ENCODE measurements around the gene ACAP2.
"Not testable (repeated sequence)": the region's sequence is repeated elsewhere in the genome, so short reads cannot be mapped to it uniquely, and the experiment has no call there.

The ACAP2 gene

DNA sequence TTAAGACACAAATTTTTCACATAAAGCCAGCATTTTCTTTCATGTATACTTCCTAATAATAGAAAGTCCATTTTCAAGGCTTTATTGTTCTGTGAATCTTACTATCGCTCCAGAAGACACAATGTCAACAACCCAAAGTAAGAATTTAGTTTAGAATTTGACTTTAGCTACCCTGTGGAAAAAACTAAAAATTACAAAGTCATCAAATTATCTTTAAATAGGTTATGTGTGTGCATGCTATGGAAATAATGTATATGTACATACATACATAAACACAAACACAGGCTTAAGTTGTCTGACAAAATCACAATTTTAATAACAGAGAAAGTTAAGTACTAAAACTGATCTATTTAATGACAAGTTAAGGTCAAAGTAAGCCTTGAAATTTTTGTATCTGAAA, 151.7 kb downstream of the ACAP2 start:
- DNase-seq (ENCODE audit: low read depth in 2 of 2) = no peak

GRCh38 chr3:195290643-195291042, 152.2 kb downstream of the ACAP2 start:
- DNase-seq (ENCODE audit: low read depth in 2 of 2) = not testable (repeated sequence)

DNA sequence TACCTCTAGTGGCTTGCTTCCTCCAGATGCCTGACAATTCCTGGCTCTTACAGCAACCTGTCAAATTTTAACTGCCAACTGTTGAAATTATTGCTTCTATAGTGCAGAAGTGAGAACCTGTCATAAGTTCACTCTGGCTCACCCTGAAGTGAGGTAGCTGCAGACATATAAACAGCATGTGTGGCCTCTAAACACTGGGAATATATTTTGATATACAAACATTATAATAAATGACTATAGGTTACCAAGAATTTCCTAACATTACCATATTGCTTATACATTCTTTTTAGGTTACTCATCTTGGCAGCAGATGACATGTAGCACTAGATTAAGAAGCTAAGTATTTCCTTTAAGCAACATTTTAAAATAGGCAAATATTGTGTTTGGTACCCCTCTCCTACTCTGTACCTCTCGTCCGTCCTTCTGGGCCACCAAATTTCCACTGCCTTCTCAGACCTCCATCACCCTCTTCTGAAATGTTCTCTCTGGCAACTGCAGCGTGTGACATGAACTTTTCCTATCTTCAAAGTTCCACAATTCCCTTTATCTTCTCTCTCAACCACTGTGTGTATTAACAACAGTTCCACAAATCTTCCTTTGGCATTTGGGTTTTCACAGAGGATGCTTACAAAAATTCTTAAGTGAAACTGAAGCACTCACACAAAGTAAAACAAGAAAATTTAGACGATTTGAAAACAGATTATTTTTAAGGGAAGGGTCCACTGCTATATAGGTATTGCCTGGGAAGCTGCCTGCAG, 156.5 kb downstream of the ACAP2 start:
- peak; percentile 70 for DNase-seq (ENCODE audit: low read depth in 2 of 2)

- no peak for DNase-seq (ENCODE audit: low read depth in 2 of 2)
These were observed 157.4 kb downstream of the ACAP2 start for GRCh38 chr3:195285372-195285771.

DNA sequence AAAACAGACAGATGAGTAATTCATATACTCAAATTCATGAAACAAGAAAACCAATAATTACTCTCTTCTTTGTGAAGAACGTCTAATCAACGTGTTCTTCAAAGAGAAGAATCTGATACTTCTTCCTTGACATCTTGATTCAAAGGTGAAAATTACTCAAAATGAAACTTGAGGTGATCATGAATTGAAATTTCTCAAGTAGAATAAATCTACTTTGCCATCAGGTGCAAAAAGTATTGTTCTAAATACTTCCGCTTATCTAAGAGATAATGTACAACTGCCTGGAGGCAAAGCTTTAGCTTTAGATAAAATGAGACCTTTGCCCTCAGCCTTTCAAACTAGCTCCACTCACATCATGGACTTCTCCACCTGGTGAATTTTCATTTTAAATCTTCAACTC, 158.0 kb downstream of the ACAP2 start:
- DNase-seq (ENCODE audit: low read depth in 2 of 2) = no peak

DNA sequence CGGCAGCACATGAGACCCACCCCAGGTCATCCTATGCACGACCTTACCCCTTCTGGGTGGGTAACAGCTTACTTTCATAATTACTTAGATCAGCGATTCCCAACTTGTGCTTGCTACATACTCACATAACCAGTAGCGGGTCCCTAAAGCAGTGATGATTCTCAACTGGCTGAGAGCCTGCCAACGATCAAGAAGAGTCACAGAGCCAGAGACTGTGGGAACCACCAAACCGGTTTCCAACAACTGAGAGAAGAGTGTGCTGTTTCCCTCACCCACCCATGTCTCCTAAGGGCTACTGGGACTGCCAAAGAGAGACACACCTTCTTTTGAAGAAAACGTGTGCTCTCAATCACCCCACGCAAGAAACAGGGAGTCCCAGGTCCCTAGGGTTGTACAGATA, 159.9 kb downstream of the ACAP2 start:
- DNase-seq (ENCODE audit: low read depth in 2 of 2) = no peak

DNA sequence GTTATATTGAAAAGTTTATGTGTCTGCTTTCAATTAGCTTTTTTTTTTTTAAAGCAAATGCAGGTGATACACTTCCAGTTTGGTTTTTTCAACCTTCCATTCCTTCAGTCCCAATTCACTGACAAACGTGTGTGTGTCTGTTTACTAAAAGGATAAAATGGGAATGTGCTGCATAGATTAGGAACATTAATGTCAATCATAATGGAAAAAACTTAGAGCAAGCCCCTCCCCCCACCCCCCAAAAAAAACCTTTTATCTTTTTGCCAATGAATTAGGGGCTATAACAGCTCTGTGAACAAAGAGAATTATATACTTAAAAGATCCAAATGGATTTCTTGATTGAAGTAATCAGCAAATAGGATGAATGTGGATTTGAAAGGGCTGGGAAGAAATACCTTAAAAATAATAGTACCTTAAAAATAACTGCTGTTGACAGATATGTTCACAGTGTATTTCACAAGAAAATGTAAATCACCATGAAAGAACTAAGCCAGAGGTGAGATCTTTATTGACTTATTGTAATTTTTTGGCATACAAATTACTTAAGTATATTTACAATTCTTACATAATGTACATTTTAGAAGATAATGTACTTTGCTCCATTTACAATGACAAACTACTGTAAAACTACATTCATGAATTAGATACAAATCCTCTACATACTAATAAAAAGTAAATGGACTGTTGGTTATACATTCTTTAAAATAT, 168.4 kb downstream of the ACAP2 start:
- DNase-seq (ENCODE audit: low read depth in 2 of 2) = no peak

- peak; percentile 68 to 74 for DNase-seq (ENCODE audit: low read depth in 2 of 2)
These were observed 171.2 kb downstream of the ACAP2 start for GRCh38 chr3:195271410-195272243.

DNA sequence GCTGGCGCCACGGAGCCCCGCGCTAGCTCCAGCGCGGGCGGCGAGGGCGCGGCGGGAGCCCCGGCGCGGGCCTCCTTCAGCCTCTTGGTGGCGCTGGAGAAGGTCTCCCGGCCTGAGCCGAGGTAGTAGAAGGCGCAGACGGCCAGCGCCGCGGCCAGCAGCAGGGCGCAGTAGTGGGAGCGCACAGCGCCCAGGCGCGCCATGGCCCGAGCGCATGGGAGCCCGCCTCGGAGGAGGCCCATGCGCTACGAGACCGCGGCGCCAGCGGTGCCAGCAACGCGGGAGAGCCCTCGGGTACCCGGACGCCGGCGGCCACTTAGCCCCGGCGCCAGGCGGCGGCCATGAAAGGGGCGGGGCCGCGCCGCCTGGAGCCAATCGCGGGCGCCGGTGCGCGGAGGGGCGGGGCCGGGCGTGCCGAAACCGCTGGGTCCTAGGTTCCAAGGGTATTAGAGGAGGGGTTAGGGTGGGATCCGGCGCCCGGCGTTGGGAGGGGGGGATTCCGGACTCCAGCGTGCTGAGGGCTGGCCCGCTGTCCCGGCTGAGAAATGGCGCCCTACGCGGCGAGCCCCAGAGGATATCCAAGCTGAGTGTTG, 171.9 kb downstream of the ACAP2 start, which contains the start of gene XXYLT1:
XXYLT1 (minus strand) TSS at position 343 of the 593 bp plus-strand sequence; CDS start at position 242, 101 bp downstream.
- DNase-seq (ENCODE audit: low read depth in 2 of 2) = peak; percentile 77 to 78

DNA sequence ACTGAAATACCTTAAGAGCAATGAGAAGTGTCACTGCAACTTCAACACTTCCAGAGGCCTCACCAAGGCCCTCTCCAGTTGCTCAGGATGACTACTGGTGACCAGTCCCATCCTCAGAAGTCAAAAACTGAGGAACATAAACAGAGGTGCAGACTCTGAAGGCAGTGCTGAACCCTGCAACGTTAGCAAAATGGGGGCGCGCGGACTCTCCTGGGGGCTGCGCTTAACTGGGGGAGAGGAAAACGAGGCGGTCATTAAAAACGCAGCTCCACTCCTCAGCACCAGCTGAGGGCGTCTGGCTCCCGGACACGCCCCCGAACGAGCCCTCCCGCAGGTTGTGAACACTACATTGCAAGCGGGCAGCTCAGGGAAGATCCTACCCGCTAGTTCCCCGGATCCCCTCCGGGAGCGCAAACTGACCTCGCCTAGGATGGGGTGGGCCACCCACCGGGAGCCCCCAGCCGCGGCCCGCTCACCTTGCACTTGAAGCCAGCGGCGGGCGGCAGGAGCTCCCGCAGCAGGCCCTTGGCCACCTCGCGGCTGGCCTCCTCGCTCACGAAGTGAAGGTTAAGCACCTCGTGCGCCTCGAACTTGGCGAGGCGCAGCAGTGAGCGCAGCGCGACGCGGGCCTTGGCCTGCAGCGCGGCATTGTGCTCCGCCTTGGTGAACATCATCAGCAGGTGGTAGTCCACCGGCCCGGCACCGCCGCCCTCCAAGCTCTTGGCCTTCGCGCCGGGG, 172.6 kb downstream of the ACAP2 start:
- DNase-seq (ENCODE audit: low read depth in 2 of 2) = no peak

DNA sequence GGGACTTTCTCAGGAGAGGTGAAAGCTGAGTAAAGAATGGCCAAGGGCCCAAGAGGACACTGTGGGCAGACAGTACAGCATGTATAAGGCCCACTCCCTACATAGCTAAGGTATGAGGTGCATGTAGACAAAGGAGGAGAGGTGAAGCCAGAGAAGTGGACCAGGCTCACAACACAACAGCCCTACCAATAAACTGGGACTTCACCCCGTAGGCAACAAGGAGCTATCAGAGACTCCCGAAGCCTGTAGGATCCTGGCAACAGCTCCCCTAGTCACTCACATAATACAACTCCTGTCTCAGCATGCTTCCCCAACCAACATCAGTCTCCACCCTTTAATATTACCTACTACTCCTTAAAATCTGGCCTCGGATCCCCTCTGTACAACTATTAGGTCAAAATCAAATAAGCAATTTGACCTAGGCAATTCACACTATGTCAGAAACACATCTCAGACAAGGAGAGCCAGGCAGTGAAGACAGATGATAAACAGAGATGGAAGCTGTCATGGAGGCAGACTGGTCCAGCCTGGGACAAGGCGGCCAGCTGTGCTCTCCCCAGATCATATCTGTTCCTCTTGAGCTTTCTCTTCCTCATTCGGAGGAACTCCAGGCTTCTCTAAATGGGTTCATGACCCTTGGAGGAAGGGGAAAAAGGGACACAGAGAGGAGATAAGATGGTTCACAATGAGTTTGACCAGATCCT, 173.3 kb downstream of the ACAP2 start:
- DNase-seq (ENCODE audit: low read depth in 2 of 2) = no peak

GRCh38 chr3:195268576-195269309, 174.1 kb downstream of the ACAP2 start:
- no peak for DNase-seq (ENCODE audit: low read depth in 2 of 2)

DNA sequence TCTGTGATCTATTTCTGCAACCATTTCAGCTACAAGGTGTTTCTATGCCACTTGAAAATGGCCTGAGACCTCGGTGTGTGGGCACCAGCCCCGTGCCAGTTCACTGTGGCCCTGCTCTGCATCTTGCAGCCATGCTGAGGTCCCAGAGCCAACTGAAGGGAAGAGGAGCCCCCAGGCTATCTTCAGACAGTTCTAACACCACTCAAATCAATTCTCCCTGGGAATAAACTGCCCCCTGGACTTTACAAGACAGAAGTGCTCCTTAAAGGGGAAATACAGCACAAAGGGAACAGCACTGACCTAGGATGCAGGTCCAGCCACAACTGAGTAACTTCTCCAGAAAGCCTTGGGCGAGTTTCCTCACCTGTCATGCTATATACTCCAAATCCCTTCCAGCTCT, 175.7 kb downstream of the ACAP2 start:
- DNase-seq (ENCODE audit: low read depth in 2 of 2) = no peak

DNA sequence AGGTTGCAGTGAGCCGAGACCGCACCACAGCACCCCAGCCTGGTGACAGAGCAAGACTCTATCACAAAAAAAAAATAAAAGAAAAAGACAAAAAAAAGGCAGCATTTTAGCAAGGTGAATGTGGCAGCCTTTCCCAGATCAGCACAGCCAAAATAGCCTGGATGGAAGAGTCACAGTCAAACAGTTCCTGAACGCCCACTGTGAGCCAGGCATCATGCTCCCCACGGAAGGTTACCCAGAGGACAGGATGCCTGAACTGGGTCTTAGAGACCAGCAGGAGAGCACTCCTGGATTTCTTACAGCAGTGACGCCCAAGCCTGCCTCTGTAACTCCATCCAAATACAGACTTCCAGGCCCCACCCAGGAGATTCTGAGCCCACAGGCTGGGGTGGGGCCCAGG, 176.4 kb downstream of the ACAP2 start:
- no peak for DNase-seq (ENCODE audit: low read depth in 2 of 2)

GRCh38 chr3:195265363-195265976, 177.3 kb downstream of the ACAP2 start:
- DNase-seq (ENCODE audit: low read depth in 2 of 2) = no peak

DNA sequence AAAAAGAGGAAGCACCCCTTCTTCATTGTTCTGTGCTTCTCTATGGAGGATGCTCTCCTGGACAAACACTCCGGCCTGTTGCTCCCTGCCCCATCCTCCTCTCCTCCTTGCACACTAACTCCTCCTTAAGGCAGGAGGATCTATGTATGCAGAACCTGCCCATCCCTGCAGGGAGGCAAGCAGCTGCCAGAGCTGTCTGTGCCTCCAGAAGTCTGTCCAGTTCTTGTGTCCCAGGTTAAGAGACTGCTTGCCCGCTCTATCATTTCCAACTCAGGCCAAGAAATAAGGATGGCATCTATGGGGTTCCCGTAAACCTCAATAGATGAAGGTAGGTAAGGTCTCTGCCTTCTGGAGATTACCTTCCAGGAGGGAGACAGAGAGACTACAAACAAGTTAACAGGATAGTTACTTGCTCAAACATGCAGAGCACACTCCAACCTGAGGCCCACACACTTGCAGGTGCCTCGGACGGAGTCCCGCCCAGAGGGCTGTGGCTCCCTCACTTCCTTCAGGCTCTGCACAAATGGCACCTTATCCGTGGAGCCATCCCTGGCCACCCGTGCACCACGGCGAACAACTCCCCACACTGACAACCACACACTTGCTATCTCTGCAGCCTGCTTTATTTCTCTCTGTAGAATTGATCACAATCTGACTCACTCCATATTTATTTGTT, 178.8 kb downstream of the ACAP2 start:
- DNase-seq (ENCODE audit: low read depth in 2 of 2) = no peak

DNA sequence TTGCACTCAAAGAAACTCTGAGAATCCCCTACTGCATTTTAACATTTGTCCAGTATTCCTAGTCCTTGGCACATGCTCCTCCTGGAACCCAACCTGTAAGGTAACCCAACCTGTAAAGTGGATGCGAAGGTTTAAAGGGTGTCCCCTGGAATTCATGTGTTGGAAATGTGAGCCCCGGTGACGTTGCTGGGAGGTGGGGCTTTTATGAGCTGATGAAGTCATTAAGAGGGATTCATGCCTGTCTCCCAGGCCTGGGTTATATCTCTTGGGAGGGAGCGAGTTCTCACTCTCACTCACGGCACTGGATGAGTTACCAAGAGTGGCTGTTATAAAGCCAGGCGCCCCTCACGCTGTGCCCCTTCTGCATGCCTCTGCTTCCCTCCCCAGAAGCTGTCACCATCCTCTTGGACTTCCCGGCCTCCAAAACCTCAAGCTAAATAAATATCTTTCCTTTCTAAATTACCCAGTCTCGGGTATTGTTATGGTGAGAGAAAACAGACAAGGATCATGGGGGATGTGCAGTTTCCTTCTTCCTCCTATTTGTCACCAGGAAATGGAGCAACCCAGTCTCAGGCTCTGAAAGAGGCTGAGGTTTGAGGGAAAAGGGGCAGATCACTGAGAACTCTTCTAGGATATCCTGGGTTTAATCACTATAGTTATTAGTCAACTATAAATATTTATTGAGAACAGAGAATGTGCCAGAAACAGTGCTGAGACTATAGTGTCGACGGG, 179.5 kb downstream of the ACAP2 start:
- no peak for DNase-seq (ENCODE audit: low read depth in 2 of 2)

GRCh38 chr3:195261925-195262324, 180.9 kb downstream of the ACAP2 start:
- no peak for DNase-seq (ENCODE audit: low read depth in 2 of 2)
